Activated CD4-positive, alpha-beta T cell treated with anti-CD3 and anti-CD28 coated beads for 24 hours (primary cell): ENCODE results near the gene MED13L.
"Not testable (repeated sequence)": the region's sequence is repeated elsewhere in the genome, so short reads cannot be mapped to it uniquely, and the experiment has no call there.

ENCODE experiments used
- DNase-seq, 2 donors: peaks; one replicate each; pipeline ENCODE4 v3.0.0-alpha.2; 2020; ENCODE audit warnings: low read depth in 2 of 2

MED13L gene

DNA sequence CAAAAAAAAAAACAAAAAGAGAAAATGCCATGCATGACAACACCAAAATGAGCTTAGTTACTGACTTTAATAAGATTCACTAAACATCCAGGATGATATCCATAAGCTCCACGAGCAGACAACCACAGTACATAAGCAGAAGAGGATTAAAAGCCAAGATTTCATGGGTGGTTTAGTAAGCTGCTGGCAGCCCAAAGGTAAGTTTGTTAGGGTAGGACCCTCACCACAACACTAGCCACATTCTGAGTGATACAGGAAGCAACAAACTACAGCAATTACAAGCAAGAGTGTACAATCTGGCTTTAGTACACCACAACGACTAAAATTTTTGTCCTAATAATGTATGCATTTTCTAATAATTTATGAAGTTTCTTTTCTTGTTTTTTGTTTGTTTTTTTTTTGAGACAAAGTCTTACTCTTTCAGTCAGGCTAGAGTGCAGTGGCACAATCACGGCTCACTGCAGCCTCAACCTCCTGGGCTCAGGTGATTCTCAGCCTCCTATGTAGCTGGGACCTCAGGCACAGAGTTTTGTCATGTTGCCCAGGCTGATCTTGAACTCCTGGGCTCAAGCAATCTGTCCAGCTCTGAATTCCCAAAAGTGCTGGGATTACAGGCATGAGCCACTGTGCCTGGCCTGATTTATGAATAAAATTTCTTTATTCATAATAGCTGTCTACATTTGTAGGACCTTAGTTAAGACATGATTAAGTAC lies 221.4 kb downstream of the MED13L start:
- no peak for DNase-seq

DNA sequence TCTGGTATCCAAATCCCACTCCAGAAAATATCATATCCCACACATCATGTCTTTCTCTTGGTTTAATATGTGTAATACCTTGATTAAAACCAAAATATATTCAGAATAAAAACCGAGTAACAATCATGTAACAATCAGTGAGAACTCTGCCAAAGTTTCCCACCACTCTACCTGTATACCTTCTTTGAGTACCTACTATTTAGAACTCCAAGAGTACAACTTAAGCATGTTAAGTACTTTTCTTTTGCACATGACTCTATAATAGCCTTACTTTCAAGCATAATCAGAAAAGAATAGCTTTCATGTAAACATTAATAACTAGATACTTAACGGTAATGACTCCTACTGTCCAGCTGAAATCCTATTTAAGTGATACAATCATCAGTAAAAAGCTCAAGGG lies 223.2 kb downstream of the MED13L start:
- DNase-seq = no peak

DNA sequence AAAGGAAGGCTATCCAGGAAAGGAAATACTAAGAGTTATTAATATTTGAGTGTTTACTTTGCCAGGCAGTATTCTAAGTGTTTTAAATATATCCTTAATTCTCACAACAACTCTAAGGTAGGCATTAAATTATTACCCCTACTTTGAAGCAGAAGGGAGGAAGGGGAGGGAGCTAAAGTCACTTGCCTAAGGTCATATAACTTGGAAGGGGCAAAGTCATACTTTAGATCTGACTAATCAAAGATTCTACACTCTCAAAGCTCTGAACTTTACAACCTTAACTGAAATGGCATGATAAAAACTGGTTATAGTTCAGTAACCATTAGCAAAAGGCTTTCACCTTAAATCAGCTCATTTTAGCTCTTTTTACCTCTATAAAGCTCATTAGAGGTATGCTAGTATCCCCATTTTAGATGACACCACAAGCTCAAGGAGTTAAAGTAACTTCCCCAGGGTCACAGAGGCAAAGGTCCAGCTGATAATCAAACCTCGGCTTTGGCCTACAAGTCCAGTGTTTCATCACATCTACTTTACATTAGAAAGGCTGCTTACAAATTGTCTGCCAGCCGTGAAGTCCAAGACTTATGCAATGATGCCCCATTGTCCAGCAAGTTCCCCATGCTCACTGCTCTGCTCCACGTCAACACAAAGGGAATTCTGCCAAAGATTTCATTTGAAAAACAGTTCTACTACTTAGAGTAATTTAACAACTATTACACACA lies 223.9 kb downstream of the MED13L start:
- DNase-seq = no peak

DNA sequence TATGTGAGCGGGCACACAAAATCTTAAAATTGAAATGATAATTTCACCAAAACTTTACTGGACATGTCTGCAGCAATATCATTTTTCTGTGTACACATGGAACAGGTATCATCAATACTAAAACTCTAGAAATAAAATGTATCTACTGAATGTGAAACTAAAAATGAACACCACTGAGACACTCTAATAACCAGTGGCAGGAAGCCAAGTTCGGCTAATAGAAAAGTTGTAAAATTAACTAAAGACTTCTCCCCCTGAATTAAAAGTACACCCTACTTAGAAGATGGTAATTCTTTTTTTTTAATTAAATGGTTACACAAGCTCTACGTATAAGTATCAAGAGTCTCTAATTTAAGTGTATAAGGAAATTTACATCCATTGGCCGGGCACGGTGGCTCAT lies 227.2 kb downstream of the MED13L start:
- DNase-seq = no peak

DNA sequence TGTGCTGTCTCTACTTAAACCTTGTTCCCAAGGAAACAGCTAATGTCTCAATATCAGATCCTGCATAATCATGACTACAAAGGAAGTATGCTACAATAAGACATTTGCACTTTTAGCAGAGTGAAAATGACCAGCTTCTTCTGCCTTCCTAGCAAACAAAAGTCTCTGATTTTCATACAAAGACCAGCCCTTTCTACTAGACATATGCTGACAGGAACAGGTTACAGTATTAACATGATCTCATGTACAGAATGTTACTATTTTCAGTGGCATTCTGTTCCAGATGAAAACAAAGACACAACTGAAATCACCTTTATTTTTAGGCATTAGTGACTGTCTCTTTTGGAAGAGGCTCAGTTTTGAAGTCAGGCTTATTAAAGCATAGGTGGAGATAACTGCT lies 228.6 kb downstream of the MED13L start:
- no peak for DNase-seq

DNA sequence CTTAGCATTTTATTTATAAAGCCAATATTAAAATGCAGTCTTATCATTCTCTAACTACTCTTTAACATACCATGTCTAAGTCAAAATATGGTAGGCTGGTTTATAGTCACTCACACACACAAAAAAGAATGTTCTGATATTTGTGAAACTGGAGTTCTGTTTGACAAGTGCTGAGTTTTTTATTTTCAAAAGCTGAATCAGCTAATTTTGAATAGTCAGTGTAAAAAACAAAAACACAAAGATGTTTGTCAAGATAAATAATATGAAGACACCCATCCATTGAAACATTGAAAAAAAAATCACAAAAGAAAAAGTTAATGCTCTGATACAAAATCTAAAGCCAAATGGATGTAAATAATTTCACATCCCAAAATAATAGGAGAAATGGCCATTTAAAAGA lies 231.5 kb downstream of the MED13L start:
- DNase-seq = no peak

DNA sequence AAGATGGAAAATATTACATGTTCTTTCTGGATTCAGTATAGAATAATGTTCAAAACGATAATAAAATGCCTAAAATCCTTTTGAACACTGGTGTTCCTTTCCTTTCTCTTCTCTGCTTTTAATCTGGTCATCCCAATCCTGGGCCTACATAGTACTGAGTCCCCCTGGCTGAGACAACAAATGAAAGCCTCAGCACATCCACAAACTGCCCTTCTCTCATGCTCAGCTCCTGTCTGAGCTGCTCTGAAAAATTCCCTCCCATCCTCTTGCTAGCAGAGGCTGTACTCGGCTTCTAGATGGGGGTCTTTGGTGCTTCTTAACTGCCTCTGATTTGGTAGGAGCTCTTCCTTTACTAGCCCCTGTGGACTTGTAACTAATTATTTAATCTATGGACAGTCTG lies 232.3 kb downstream of the MED13L start:
- no peak for DNase-seq

DNA sequence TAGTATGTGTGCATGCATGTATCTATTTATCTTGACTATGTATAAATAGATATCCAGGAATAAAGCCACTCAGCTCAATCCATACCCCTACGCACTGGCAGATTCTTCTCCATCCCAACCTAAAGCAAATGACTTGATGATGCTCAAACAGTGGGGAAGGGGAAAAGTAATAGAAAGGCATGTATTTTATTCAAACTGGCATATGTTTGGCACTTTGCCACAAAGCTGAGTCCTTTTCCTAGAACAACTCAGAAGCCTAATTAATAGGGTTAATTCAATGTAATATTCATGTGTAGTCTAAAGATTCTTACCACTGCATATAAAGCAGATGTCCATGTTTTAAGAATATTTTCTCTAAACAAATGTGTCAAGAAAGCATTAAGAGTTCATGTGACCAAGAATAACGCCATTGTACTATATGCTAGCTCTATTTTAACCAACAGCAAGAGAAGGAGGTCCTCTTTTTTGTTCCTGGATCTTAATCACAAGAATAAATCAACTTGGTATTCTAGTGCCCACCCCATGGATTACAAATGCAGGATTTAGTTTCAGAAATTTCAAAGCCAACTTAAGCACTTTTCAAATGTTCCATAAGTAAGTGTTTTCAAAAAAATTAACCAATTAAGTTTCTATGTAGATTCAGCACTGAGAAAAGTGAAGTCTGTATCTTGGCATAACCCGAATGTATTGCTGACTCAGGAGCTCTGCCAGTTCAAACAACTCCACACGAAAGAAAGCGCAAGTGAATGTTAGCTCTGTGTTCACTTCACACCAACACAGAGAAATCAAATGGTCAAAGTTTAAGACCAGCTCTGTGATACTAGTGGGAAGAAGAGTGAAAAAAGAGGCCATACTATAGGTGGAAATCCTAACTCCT lies 233.6 kb downstream of the MED13L start:
- no peak for DNase-seq

DNA sequence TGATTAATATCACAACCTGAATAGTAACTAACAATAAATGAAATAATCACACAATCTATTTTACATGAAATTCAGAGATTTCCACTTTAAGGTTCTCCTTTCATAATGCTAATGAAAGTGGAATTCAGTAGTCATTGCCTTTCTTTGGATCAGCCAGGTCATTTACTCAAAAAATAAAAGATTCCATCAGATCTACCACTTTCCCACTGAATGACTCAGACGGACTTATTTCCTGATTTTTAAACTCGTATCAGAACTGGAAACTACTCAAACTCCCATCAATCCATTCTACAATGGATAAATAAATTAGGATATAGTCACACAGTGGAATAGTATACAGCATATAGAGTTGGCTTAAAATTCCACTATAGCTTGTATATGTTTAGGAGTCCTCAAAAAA lies 237.1 kb downstream of the MED13L start:
- no peak for DNase-seq

DNA sequence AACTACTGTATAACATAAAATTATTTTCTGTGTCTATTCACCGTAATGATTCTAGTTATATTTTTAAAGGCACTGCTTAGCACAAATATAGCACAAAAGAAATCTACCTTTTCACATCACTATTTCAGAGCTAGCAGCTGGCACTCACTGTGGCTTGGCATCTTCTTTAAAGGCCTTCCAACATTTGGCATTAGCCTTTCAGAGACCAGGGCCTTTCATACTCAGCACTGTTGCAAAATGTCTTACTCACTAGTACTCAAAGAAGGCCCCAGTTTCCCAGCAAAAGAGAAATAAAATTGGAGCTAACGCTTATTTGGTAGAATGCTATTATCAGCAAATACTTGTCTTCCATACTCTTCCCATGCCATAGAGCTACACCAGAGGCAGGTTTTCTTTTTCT lies 238.4 kb downstream of the MED13L start:
- DNase-seq = no peak

DNA sequence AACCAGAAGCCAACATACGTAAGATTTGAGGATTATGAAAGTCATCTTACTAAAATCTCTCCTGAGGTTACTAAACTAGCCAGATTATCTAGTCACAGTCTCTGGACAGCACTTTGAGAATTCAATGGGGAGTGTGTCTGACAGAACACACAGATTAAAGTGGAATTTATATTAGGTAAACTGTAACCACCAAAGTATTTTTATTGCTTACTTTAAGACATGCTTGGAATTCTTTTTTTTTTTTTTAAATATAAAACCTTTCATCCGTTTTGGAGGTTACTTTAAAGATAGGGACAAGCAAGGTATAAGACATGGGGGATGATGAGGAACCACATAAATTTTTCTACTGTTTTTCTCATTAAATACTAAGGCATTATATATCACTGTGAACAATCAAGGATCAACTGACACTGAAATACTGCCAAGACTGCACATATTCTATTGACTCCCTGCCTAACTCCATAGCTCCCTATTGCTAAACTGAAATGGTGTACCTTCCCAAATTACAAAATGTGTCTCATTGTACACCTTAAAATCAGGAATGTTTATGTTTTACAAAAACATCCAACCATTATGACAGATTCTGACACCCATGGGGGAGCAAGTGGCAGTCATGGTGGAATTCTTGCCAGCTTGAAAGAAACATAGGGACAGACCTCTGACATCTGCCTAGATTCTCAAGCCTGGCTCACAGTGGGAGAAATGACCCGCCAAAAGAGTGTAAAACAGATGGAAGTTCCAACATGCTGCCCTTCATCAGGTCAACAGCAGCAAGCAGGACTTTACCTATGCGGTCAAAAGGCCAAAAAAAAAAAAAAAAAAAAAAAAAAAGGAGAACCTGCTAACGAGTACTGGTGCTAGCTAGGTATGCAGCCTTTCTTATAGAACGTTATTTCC lies 239.3 kb downstream of the MED13L start:
- DNase-seq = no peak

DNA sequence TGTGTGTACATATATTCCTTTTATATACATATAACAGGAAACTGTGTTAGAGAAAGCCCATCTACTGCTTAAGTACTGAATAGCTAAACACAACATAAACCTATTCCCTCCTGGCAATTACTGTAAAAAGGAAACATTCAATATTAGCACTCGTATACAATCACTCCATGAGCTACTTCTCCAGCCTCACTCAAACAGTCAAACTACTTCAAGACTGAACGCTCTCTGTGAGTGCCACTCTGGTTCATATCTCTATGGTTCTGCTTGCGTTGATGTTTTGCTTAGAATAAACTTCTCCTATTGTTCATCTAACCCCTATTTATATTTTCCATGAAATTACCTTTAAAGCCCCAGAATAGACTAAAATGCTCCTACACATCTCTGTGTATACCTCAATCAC lies 243.7 kb downstream of the MED13L start:
- no peak for DNase-seq

DNA sequence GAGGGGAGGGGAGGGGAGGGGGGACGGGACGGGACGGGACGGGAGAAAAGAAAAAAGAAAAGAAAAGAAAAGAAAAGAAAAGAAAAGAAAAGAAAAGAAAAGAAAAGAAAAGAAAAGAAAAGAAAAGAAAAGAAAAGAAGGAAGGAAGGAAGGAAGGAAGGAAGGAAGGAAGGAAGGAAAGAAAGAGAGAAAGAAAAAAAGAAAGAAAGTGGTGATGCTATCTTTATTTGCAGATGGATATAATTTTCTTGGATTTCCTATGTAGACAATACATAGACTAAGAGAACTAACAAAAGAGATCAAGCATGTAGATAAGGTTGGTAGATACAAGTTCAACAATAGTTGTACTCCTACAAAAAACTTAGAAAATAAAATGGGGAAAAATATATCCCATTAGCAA lies 245.9 kb downstream of the MED13L start:
- not testable (repeated sequence) for DNase-seq

DNA sequence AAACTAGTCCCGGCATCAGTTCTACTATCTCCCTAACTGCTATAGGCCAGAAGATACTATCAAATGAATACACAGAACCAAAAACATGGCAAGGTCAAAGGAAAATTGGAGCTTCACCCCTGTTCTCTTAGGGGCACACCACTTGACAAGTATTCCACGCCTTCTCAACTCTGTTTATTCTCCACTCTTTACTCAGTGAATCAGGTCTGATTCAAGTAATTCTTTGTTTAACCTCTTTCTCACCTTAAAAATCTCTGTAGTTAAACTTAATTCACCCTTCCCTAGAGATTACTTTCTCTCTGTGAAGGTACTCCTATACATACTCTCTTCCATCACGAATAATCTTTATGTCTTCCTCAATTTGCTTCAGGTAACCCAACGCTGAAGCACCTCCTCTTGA lies 248.9 kb downstream of the MED13L start:
- no peak for DNase-seq

DNA sequence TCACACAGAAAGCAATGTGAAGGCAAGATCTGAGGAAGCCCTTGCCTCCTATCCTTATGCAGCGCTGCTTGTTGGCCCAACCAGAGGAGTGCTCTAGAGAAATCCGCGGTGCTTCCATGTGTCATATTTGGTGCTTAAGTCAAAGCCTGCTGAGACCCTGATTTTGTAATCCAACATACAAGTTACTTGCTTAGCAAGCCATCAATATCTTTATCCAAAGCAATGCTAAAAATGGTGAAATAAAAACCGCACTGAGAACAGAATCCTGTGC lies 250.0 kb downstream of the MED13L start:
- no peak for DNase-seq

DNA sequence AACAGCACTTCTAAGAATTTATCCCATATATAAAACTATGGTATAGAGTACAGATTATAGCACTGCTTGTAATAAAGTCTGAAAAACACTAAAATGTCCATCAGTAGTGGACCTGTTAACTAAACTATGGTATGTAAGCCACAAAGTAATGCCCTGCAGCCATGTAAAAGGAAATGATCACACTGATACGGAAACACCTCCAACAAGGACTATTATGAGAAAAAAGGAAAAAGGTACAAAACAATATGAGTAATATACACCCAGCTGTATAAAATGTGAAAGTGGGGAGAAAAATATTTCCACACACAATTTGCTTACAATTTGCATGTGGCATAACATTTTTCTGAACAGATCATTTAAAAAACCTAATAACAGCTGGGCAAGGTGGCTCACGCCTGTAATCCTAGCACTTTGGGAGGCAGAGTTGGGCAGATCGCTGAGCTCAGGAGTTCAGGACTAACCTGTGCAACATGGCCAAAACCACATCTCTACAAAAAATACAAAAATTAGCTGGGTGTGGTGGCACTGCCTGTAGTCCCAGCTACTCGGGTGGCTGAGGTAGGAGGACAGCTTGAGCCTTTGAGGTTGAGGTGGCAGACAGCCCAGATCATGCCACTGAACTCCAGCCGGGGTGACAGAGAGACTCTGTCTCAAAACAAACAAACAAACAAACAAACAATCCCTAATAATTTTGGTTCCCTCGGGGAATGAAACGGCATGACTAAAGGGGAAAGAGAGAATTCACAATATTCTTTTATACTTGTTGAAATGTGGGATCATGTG lies 250.5 kb downstream of the MED13L start:
- no peak for DNase-seq

DNA sequence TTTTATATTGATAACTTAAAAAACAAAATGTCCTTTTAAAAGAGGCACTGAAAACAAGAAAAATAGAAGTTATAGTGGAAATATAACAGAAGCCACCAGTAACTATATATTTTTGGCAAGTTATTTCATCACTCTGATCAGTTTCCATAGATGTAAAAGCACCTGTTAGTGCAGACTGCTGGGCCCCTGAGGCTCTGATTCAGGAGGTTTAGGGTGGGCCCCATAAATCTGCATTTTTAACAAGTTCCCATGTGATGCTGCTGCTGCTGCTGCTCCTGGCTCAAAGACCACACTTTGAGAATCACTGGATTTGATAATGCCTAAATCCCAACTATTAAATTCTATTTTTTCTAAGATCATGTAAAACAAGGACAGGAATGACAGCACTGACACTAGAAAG lies 251.1 kb downstream of the MED13L start:
- DNase-seq = no peak

DNA sequence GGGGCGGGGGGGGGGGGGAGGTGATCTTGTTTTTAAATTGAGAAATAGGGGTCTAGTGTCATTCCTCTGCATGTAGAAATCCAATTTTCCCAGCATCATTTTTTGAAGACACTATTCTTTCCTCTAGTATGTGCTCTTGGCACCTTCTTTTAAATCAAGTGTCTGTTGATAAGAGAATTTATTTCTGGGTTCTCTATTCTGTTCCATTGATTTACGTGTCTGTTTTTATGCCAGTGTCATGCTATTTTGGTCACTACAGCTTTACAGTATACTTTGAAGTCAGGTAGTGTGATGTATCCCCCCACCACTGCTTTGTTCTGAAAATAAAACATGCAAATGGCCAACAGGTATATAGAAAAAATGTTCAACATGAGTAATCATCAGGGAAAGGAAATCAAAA lies 252.7 kb downstream of the MED13L start:
- DNase-seq = no peak

DNA sequence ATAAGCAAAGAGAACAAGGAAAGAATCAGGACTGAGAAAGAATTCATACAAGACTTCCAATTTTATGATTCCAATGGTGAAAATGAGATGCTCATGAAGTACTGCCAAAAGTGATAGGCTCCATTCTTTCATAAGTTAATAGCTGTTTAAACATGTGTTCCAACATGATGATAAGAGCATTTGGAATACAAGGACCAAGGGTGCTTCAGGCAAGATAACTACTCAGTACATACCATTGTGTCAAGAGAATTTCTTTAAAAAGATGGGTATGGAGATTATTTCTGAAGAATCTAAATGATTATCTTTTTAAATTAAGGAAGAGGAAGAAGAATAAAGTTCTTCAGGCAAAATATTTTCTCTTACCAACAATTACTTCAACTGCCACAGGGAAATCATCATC lies 258.1 kb downstream of the MED13L start:
- no peak for DNase-seq

DNA sequence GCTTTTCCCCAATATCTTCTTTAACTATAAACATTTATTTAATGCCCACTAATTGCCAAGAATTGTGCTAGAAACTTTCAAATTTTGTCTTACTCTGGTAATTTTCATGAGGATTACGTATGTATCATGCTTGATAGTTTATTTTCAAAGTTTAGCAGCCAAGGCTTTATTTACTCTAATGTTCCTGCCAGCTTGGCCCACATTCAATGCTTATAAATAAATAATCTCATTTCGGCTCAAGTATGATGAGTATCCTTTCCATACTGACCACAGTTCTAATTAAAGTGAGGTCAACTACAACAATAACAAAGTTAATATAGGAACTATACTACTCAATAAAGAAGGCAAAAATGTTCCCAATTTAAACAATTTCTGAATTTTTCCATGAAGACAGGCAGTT lies 259.2 kb downstream of the MED13L start:
- DNase-seq = no peak

DNA sequence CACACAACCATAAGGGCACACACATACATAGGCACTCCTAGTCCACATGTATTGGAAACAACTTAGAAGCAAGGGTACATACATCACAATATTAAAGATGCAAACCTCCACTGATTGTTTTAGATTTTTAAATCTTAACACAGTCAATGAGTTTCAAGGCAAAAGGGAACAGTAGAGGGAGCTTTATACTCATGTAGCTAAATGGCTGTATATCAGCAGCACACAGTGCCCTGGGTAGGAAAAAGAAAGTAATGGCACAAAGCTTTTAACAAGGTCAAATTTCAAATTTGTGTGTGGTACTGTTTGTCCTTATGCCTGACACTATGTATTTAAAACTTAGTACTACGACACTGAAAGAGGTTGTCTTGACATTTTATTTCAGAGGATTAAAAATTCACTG lies 262.0 kb downstream of the MED13L start:
- DNase-seq = no peak
